ENCODE results near the gene WIPF1. TPM values are rescaled to one million over a fixed set of nuclear protein-coding genes. Genes with fewer than 3 reads are reported as not detected.

The WIPF1 gene
- total RNA-seq, 1 donor from 2014 or later: 20.1 TPM

DNA sequence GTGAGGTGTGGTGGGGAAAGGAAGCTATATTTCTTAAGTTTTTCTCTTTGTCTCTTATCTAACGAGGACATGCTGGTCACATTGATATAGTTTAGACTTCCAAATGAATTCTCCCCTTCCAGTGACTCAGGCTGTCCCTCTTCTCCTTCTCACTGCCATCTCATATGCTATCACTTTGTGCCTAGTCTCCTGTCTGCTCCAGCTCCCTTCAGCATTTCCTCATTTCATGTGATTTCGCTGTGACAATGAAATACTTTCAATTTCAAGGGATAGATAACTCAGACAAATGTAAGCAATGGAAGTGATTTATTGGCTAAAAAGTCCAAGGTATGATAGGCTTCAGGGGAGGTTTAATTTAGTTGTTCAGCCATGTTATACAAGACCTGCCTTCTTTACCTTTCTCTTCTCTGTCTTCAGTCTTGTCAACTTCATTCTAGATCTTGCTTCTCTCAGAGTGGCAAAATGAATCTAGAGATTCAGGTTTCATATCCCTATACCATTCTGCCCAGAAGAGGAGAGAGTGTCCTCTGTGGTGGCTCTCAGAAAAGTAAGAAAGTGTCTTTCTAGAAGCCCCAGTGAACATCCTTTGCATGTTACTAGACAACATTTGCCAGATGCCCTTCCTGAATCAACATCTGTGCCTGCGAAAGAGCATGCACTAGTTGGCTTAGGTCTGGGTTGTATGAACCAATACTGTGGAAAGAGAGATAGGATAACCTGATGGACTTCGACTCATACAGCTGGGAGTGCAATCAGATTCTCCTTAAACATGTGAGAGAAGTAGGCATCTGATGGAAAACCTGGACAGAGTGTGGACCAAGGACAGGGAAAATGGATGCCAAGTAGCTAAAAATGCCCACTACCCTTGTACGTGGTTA, 80.9 kb downstream of the WIPF1 start:
- Mint-ChIP-seq H3K27ac (ENCODE audit: unreplicated experiment) (no peak overlapping the region), H3K36me3 (ENCODE audit: low read depth) (peaks cover 14% of the 10 kb centered on the region), H3K4me3 (no peak overlapping the region), H3K9me3 (peaks cover 19% of the 10 kb centered on the region), H3K27me3 (ENCODE audit: low read depth) (peaks cover 6% of the 10 kb centered on the region), H3K4me1 (no peaks in the 10 kb centered on the region)
- TF ChIP-seq, protein P1, sequence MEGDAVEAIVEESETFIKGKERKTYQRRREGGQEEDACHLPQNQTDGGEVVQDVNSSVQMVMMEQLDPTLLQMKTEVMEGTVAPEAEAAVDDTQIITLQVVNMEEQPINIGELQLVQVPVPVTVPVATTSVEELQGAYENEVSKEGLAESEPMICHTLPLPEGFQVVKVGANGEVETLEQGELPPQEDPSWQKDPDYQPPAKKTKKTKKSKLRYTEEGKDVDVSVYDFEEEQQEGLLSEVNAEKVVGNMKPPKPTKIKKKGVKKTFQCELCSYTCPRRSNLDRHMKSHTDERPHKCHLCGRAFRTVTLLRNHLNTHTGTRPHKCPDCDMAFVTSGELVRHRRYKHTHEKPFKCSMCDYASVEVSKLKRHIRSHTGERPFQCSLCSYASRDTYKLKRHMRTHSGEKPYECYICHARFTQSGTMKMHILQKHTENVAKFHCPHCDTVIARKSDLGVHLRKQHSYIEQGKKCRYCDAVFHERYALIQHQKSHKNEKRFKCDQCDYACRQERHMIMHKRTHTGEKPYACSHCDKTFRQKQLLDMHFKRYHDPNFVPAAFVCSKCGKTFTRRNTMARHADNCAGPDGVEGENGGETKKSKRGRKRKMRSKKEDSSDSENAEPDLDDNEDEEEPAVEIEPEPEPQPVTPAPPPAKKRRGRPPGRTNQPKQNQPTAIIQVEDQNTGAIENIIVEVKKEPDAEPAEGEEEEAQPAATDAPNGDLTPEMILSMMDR (conservative IDR thresholded peaks at IDR 0.05): no peak
- no peak for DNase-seq (ENCODE audit: low read depth, low spot score)

DNA sequence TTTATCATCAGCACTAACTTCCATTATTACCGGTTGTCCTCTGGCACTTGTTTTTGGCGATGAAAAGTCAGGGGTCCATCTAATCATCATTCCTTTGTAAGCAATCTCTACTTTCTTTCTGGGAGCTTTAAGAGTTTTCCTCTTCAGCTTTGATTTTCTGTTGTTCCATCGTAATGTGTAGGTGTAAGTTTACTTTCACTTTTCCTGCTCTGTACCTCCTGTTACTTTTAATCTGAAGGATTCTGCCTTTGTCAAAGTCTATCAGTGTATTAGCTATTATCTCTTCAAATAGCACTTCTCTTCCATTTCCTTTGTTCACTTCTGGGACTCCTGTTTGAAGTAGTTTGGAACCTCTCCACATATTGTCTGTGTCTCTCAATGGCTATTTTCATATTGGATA, 85.3 kb downstream of the WIPF1 start:
- no peak for DNase-seq (ENCODE audit: low read depth, low spot score)
- Mint-ChIP-seq H3K4me1 (no peaks in the 10 kb centered on the region), H3K36me3 (ENCODE audit: low read depth) (peaks cover 19% of the 10 kb centered on the region), H3K9me3 (peaks cover 25% of the 10 kb centered on the region), H3K27me3 (ENCODE audit: low read depth) (no peaks in the 10 kb centered on the region), H3K27ac (ENCODE audit: unreplicated experiment) (no peak overlapping the region), H3K4me3 (no peak overlapping the region)
- TF ChIP-seq, protein P1 (conservative IDR thresholded peaks at IDR 0.05): no peak

DNA sequence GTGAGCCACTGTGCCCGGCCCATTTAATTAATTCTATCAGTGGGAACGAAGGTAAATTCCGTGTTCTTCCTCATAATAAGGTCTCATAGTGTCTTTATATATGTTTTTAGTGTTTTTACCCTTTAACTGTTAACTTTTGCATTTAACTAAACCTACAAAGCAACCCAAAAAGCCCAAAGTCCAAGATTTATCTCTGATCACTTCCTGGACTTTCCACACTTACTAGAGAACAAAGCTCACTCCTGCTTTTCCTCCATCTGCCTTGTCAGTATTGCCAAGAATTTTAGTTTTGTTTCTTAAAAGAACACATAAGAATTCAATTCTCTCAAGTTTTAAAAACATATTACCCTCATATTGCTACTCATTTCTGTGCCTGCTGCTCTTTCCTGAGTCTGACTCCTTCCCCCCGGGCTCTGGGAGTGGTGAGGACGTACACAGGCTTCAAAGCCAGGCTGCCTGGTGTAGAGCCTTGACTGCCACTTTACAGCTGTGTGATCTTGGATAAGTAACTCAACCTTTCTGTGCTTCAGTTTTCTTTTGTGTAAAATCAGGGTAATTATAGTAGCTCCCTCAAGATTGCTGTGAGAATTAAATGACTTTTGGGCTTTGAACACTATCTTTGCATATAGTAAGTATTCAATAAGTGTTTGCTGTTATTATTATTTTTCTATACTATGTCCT, 85.9 kb downstream of the WIPF1 start:
- no peaks in the 10 kb centered on the region for H3K4me1 Mint-ChIP-seq
- peaks cover 23% of the 10 kb centered on the region for H3K36me3 Mint-ChIP-seq (ENCODE audit: low read depth)
- no peak for DNase-seq (ENCODE audit: low read depth, low spot score)
- TF ChIP-seq, protein P1 (conservative IDR thresholded peaks at IDR 0.05): no peak
- no peak overlapping the region for H3K27ac Mint-ChIP-seq (ENCODE audit: unreplicated experiment)
- no peak overlapping the region for H3K4me3 Mint-ChIP-seq
- no peaks in the 10 kb centered on the region for H3K27me3 Mint-ChIP-seq (ENCODE audit: low read depth)
- peaks cover 25% of the 10 kb centered on the region for H3K9me3 Mint-ChIP-seq

DNA sequence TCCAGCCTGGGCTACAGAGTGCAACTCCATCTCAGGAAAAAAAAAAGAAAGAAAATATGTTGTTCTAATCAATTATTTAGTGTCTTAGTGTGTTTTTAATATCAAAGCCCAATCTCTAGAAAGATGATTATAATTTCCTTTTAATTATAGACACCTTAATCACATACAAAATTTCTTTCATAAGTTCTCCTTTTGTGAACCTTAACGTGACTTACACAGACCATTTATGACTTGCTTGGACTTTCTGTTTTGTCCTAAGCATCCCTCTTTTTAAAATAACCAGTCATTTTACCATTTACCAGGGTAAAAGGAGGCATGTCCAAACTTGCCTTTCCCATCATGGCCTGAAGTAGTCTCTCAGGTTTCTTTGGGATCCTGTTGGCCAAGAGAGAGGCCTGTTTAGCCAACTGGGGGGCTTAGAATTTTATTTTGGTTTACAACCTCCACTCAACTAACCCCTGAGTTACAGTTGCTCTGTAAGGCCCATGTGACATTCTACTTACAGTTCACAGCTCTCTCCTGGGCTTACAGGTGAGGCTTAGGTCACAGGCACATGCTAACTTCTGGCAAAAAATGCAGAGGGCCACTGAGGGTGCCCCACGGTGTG, 86.9 kb downstream of the WIPF1 start:
- H3K36me3 Mint-ChIP-seq (ENCODE audit: low read depth): peaks cover 23% of the 10 kb centered on the region
- DNase-seq (ENCODE audit: low read depth, low spot score): no peak
- H3K4me3 Mint-ChIP-seq: no peak overlapping the region
- H3K4me1 Mint-ChIP-seq: no peaks in the 10 kb centered on the region
- H3K27me3 Mint-ChIP-seq (ENCODE audit: low read depth): no peaks in the 10 kb centered on the region
- H3K27ac Mint-ChIP-seq (ENCODE audit: unreplicated experiment): no peak overlapping the region
- peaks cover 25% of the 10 kb centered on the region for H3K9me3 Mint-ChIP-seq
- TF ChIP-seq, protein P1 (conservative IDR thresholded peaks at IDR 0.05): no peak

Other genes starting within 250 kb of the WIPF1 start
- gene SCRN3, start 202.1 kb downstream of the WIPF1 start, total RNA-seq: 29.5 and 30.9 TPM in 2 replicates
- gene GPR155, start 110.8 kb downstream of the WIPF1 start, total RNA-seq: 1.5 and 1.7 TPM in 2 replicates
- gene CHRNA1, start 166.7 kb upstream of the WIPF1 start, total RNA-seq: 0.14 TPM in 1 of 2 replicates, not detected in the other